ENCODE results near the gene ARHGAP26. TPM values are rescaled to one million over a fixed set of nuclear protein-coding genes. Genes with fewer than 3 reads are reported as not detected.

ARHGAP26 gene
- total RNA-seq, 1 experiment from 2014 or later = 65.5 TPM

DNA sequence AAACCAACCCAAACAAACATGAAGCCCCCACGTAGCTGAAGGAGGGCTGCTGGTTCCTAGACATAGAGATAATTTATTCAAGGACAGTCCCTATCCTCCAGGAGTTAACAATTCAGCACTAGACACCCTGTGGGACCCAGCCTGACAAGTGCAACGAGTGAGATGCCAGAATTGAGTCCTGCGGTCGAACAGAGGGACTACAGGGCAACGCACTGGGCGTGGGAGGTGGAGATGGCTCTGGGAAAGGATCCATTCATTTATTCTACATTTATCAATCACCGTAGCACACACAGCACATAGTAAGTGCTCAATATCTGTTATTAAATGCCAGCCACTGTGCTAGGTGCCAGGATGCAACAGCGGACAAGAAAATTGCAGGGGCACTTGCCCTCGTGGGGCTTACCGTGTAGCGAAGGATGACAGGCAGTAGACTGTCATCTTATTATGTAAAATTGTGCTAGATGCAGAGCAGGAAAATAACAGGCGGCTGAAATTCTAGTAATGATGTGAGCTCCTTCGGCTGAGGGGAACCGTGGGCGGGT lies 855 bp upstream of the ARHGAP26 start:
- ChIA-PET POLR2A (interaction anchor here (0.6 kb wide), 1 partner anchor 13 kb away, joined by 3 read pairs; no protein-coding TSS in a partner anchor), CTCF (interaction anchor here (1.3 to 2.7 kb wide), 3 partner anchors 52 to 119 kb away, joined by 4 to 15 read pairs (median 6); no protein-coding TSS in a partner anchor)
- ATAC-seq (no peak), DNase-seq (ENCODE audit: low read depth, low spot score) (no peak)
- peaks cover 22% of the 10 kb centered on the region for H3K4me1 ChIP-seq (ENCODE audit: control insufficient read depth, insufficient read depth, low read length)
- in situ Hi-C loops (cut with HindIII; ENCODE audit: low pct_unique_long_range_greater_than_20kb, low sequenced_read_pairs) = no loop called here
- no peaks in the 10 kb centered on the region for H3K27me3 ChIP-seq (ENCODE audit: control insufficient read depth, insufficient read depth, low read length)
- intact Hi-C loops (cut with micrococcal nuclease; ENCODE audit: unreplicated experiment) = no loop called here
- H3K4me3 ChIP-seq (ENCODE audit: low read depth in 2 of 2, low read length in 2 of 2) = peak overlapping the region; percentile 58 to 80
- TF ChIP-seq TCF7L2 (IDR thresholded peaks at IDR 0.05; ENCODE audit: low read depth, low read length) (no peak), SIN3A (IDR thresholded peaks at IDR 0.05; ENCODE audit: borderline replicate concordance, insufficient read depth, low read depth, low read length) (no peak), POLR2AphosphoS5 (IDR thresholded peaks at IDR 0.05; ENCODE audit: low read depth, low read length) (no peak), REST (IDR thresholded peaks at IDR 0.05; ENCODE audit: insufficient read depth in 1 of 2, low read depth in 2 of 2, low read length in 1 of 2) (no peak)
- TF ChIP-seq, protein P1, sequence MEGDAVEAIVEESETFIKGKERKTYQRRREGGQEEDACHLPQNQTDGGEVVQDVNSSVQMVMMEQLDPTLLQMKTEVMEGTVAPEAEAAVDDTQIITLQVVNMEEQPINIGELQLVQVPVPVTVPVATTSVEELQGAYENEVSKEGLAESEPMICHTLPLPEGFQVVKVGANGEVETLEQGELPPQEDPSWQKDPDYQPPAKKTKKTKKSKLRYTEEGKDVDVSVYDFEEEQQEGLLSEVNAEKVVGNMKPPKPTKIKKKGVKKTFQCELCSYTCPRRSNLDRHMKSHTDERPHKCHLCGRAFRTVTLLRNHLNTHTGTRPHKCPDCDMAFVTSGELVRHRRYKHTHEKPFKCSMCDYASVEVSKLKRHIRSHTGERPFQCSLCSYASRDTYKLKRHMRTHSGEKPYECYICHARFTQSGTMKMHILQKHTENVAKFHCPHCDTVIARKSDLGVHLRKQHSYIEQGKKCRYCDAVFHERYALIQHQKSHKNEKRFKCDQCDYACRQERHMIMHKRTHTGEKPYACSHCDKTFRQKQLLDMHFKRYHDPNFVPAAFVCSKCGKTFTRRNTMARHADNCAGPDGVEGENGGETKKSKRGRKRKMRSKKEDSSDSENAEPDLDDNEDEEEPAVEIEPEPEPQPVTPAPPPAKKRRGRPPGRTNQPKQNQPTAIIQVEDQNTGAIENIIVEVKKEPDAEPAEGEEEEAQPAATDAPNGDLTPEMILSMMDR (IDR thresholded peaks at IDR 0.05) = no peak
- peak overlapping the region; percentile 14 for H3K27ac ChIP-seq (ENCODE audit: low read length)
- H3K9me3 ChIP-seq (ENCODE audit: control insufficient read depth, insufficient read depth, low read depth, low read length) = no peaks in the 10 kb centered on the region
- no TSS peak for BruUV-seq (replicated peaks)
- no peaks in the 10 kb centered on the region; the same call in 1 of the 2 replicates for H3K36me3 ChIP-seq (ENCODE audit: control insufficient read depth, insufficient read depth, low read length)

GRCh38 chr5:142770650-142771609 lies 753 bp downstream of the ARHGAP26 start:
- H3K4me1 ChIP-seq (ENCODE audit: control insufficient read depth, insufficient read depth, low read length) = peaks cover 22% of the 10 kb centered on the region
- POLR2A ChIA-PET = interaction anchor here (0.7 to 2.3 kb wide), 3 partner anchors 22 to 51 kb away, joined by 3 to 9 read pairs (median 7); no protein-coding TSS in a partner anchor
- no peak for DNase-seq (ENCODE audit: low read depth, low spot score)
- H3K9me3 ChIP-seq (ENCODE audit: control insufficient read depth, insufficient read depth, low read depth, low read length) = no peaks in the 10 kb centered on the region
- H3K27ac ChIP-seq (ENCODE audit: low read length) = peak overlapping the region; percentile 94
- no peaks in the 10 kb centered on the region for H3K27me3 ChIP-seq (ENCODE audit: control insufficient read depth, insufficient read depth, low read length)
- no peaks in the 10 kb centered on the region; the same call in 1 of the 2 replicates for H3K36me3 ChIP-seq (ENCODE audit: control insufficient read depth, insufficient read depth, low read length)
- H3K4me3 ChIP-seq (ENCODE audit: low read depth in 2 of 2, low read length in 2 of 2) = peak overlapping the region; percentile 58 to 80
- BruUV-seq (replicated peaks) = no TSS peak
- in situ Hi-C loops (cut with HindIII; ENCODE audit: low pct_unique_long_range_greater_than_20kb, low sequenced_read_pairs) (no loop called here), intact Hi-C loops (cut with micrococcal nuclease; ENCODE audit: unreplicated experiment) (loop anchor here (2.0 to 5.0 kb wide), 2 partner anchors 51 to 96 kb away; no protein-coding TSS in a partner anchor)
- CTCF ChIA-PET = interaction anchor here (0.9 to 2.7 kb wide), 4 partner anchors 53 to 118 kb away, joined by 5 to 15 read pairs (median 8); no protein-coding TSS in a partner anchor
- TF ChIP-seq TCF7L2 (IDR thresholded peaks at IDR 0.05; ENCODE audit: low read depth, low read length) (no peak), SIN3A (IDR thresholded peaks at IDR 0.05; ENCODE audit: borderline replicate concordance, insufficient read depth, low read depth, low read length) (0 out of 2 replicates have a peak, but pooled peaks have one; percentile 28), POLR2AphosphoS5 (IDR thresholded peaks at IDR 0.05; ENCODE audit: low read depth, low read length) (no peak), REST (IDR thresholded peaks at IDR 0.05; ENCODE audit: insufficient read depth in 1 of 2, low read depth in 2 of 2, low read length in 1 of 2) (no peak; a peak in 1 of 4 replicates)
- TF ChIP-seq, protein P1 (IDR thresholded peaks at IDR 0.05) = peak; percentile 52
- peak; percentile 42 for ATAC-seq
